Activated CD4-positive, alpha-beta T cell treated with anti-CD3 and anti-CD28 coated beads, Interleukin-2, amount 50 U/mL, for 24 hours (primary cell): ENCODE results near the gene ARFRP1.
A peak's percentile ranks its signal among the peaks of the same experiment; 100 is the strongest.
"Not testable (repeated sequence)": the region's sequence is repeated elsewhere in the genome, so short reads cannot be mapped to it uniquely, and the experiment has no call there.

ENCODE experiments used
- DNase-seq, 2 donors: peaks; one replicate each; pipeline ENCODE4 v3.0.0-alpha.2; 2020; ENCODE audit warnings: low read depth in 1 of 2, low spot score in 1 of 2

Gene ARFRP1

DNA sequence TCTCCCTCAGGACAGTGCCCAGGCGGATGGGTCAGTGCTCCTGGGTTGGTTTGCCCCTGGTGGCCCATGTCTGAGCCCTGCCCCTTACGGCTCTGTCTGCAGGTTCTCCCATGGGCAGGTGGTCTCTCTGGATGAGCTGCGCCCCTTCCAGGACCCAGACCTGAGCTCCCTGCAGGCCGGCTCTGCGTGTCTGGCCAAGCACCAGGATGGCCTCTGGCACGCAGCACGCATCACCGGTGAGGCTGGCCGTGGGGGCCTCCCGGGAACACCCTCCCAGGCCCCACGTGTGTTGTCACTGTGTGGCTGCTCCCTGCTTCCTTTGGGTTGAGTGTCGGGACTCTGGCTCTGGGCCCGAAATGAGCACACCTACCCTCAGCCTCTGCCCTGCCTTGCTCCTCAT is 25.3 kb upstream of the ARFRP1 start:
- DNase-seq, result no peak

DNA sequence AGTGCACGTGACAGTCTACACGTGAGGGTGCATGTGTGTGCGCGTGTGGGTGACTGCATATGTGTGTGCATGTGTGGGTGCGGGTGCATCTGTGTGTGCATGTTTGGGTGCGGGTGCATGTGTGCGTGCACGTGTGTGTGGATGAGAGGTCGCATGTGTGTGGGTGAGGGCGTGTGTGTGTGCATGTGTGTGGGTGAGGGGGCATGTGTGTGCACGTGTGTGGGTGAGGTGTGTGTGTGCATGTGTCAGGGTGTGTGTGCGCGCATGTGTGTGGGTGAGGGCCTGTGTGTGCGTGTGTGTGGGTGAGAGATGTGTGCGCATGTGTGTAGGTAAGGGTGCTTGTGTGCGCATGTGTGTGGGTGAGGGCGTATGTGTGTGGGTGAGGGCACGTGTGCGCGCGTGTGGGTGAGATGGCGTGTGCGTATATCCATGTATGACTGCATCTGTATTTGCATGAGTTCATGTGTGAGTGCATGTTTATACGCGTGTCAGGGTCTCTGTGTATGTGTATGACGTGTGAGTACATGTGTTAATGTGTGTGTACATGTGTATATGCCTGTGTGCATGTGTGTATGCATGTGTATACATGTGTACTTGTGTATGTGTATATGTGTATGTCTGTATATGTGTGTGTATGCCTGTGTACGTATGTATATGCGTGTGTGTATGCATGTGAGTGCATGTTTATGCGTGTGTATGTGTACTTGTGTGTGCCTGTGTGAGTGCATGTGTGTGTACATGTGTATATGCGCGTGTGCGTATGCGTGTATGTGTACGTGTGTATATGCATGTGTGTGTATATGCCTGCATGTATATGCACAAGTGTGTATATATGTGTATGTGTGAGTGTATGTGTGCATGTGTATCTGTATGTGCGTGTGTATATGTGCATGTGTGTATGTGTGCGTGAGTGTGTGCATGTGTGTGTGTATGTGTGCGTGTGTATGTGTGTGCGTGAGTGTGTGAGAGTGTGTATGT is 24.6 kb upstream of the ARFRP1 start:
- DNase-seq, result no peak

DNA sequence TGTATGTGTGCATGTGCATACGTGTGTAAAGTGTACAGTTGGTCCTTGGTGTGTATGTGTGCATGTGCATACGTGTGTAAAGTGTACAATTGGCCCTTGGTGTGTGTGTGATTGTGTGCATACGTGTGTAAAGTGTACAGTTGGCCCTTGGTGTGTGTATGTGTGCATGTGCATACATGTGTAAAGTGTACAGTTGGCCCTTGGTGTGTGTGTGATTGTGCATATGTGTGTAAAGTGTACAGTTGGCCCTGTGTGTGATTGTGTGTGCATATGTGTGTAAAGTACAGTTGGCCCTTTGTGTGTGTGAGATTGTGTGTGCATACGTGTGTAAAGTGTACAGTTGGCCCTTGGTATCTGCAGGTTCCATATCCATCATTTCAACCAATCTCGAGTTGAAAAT is 23.6 kb upstream of the ARFRP1 start:
- no peak for DNase-seq

DNA sequence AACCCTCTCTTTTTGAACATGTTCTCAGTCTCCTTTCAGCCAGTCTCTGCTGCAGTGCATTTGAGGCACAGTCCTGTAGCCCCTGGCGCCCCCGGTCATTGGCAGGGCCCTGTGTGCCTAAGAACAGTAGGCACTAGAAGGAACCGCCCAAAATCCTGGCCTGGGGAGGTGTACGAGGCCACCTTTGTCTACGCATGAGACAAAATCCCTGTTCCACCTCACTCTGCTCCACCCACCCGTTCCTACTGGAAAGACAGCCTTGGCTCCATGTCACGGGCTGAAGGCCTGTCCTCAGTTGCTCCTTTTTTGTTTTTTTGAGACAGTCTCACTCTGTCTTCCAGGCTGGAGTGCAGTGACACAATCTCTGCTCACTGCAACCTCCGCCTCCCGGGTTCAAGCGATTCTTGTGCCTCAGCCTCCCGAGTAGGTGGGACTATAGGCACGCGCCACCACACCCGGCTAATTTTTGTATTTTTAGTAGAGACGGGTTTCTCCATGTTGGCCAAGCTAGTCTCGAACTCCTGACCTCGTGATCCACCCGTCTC is 22.5 kb upstream of the ARFRP1 start:
- not testable (repeated sequence) for DNase-seq

DNA sequence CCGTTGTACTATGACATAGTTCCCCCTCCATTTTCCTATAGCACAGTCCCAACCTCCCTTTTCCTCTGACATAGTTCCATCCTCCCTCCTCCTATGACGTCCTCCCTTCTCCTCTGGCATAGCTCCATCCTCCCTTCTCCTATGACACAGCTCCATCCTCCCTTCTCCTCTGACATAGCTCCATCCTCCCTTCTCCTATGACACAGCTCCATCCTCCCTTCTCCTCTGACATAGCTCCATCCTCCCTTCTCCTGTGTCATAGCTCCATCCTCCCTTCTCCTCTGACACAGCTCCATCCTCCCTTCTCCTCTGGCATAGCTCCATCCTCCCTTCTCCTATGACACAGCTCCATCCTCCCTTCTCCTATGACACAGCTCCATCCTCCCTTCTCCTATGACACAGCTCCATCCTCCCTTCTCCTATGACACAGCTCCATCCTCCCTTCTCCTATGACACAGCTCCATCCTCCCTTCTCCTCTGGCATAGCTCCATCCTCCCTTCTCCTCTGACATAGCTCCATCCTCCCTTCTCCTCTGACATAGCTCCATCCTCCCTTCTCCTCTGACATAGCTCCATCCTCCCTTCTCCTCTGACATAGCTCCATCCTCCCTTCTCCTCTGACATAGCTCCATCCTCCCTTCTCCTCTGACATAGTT is 15.3 kb upstream of the ARFRP1 start:
- not testable (repeated sequence) for DNase-seq

DNA sequence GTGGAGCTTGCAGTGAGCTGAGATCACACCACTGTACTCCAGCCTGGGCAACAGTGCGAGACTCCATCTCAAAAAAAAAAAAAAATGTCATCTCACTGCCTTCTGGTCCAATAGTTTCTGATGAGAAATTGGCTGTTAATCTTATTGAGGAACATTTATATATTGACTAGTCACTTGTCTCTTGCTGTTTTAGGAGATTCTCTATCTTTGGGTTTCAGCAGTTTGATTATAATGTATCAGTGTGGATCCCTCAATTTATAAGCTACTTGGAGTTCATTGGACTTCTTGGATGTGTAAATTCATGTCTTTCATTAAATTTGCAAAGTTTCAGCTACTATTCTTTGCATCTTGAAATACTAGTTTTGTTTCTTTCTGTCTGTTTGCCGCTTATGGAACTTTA is 11.2 kb upstream of the ARFRP1 start:
- DNase-seq, result no peak

DNA sequence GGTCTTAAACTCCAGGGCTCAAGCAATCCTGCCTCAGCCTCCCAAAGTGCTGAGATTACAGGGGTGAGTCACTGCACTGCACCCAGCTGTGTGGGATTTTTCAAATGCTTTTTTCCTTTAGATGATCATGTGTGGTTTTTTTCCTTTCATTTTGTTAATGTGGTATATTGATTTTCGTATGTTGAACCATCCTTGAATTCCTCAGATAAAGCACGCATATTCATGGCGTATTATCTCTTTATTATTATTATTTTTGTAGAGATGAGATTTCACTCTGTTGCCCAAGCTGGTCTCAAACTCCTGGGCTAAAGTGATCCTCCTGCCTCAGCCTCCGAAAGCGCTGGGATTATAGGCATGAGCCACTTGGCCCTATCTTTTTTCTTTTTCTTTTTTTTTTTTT is 7.1 kb upstream of the ARFRP1 start:
- no peak for DNase-seq

DNA sequence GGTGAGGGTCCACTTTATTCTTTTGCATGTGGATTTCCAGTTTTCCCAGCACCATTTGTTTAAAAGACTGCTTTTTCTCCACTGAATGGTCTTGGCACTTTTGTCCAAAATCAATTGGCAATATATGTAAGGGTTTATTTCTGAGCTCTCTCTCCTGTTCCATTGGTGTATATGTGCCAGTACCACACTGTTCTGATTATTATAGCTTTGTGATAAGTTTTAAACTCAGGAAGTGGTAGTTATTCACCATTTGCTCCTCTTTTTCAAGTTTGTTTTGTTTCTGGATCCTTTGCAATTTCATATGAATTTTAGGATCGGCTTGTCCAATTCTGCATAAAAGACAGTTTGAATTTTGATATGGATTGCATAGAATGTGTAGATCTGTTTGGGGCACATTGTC is 4.4 kb upstream of the ARFRP1 start:
- DNase-seq, result no peak

DNA sequence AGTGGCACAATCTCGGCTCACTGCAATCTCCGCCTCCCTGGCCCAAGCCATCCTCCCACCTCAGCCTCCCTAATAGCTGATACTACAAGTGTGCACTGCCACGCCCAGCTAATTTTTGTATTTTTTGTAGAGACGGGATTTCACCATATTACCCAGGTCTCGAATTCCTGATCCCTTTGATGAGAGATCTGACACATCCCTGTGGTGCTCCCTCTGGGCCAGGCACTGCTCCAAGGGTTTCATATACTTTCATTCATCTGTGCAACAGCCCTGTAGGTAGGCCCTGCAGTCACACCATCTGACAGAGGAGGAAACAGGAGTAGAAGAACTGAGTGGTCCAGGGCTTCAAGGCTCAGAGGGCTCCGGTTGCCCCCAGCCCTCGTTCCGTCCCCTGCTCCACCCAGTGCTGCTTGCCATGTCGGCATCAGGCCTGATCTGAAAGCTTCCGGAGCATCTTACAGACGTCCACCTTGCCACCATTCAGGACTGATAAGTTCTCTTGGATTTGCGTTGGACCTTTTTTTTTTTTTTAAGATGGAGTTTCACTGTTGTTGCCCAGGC is 3.4 kb upstream of the ARFRP1 start:
- DNase-seq, result no peak

DNA sequence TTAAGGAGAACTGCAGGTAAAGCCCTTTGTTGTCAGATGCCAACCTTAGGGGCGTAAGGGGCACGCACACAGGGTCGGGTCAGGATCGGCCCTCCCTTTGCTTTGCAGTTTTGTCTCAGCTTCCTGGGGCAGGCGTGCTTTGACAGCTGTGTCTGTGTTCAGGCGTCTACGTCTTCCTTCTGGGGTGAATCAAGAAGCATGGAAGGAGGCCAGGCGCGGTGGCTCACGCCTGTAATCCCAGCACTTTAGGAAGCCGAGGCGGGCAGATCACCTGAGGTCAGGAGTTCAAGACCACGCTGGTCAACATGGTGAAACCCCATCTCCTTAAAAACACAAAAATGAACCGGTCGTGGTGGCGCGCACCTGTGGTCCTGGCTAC is 1.4 kb upstream of the ARFRP1 start:
- no peak for DNase-seq

DNA sequence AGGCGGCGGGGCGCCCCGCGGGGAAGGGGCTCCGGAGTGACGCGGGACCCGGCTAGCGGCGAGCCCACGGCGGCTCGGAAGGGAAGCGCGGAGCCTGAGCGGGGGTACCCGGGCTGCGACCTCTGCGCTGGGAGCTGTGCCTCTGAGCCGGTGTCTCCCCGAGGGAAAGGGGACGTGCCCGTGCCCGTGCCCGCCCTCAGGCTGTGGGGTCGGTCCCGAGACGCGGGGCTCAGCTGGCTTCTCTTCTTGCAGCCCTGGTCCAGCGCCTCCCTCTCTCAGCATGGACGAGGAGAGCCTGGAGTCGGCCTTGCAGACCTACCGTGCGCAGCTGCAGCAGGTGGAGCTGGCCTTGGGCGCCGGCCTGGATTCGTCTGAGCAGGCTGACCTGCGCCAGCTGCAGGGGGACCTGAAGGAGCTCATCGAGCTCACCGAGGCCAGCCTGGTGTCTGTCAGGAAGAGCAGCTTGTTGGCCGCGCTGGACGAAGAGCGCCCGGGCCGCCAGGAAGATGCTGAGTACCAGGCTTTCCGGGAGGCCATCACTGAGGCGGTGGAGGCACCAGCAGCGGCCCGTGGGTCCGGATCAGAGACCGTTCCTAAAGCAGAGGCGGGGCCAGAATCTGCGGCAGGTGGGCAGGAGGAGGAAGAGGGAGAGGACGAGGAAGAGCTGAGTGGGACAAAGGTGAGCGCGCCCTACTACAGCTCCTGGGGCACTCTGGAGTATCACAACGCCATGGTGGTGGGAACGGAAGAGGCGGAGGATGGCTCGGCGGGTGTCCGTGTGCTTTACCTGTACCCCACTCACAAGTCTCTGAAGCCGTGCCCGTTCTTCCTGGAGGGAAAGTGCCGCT is 749 bp upstream of the ARFRP1 start:
- no peak for DNase-seq

DNA sequence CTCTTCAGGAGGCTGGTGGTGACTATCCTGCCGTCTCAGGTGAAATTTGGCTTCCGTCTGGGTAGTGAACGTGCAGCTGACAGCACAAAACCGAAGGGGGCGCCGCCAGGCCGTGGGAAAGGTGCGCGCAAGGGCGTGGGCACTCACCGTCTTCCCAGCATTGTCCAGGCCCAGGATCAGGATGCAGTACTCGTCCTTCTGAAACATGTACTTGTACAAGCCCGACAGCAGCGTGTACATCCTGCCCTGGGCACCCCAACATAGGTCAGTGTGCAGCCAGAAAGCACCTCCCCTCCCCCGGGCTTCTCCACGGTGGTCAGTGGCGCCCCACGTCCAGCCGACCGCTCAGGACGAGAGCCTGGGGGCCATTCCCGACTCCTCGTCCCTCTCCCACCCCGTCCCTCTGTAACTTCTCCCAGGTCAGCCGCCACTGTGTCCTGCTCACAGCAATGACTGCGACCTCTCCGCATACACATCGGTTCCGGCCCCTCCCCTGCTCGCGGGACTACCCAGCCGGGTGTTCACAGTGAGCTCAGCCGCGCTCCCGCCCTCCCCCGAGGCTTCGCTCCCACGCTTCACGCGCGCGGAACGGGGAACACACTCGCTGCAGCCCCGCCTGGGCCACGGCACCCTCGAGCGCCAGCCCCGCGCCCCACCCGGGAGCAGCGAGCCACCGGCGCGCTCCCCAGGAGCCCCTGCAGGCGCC is 771 bp downstream of the ARFRP1 start:
- peak in 1 of 2 donors; percentile 38 for DNase-seq

DNA sequence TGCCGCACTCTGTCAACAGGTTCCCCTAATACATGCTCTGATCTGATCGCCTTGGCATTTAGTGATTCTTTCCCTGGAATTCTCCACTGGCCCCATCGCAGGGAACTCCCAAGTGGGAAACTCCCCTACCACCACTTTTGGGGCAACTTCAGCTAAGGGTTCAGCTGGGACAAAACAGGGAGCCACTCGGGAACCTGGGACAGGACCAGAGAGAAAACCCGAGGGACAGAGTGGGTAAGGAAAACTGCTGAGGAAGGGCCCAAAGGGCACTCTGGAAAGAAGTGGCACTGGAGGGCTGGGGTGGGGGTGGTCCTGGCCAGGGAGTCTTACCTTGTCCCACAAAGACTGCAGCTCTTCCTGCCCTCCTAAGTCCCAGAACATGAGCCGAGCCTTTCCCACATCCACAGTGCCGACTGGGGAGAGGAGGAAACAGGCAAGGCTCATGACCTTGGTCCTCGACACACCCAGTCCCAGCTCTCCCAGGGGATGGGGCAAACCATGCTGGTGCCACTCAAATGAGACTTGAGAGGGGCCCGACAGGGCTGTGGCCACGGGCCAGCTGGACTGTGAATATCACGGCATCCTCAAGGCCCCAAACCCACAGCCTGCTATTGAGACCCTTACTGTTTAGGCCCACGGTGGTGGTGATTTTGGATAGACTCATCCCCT is 1.6 kb downstream of the ARFRP1 start:
- no peak for DNase-seq

DNA sequence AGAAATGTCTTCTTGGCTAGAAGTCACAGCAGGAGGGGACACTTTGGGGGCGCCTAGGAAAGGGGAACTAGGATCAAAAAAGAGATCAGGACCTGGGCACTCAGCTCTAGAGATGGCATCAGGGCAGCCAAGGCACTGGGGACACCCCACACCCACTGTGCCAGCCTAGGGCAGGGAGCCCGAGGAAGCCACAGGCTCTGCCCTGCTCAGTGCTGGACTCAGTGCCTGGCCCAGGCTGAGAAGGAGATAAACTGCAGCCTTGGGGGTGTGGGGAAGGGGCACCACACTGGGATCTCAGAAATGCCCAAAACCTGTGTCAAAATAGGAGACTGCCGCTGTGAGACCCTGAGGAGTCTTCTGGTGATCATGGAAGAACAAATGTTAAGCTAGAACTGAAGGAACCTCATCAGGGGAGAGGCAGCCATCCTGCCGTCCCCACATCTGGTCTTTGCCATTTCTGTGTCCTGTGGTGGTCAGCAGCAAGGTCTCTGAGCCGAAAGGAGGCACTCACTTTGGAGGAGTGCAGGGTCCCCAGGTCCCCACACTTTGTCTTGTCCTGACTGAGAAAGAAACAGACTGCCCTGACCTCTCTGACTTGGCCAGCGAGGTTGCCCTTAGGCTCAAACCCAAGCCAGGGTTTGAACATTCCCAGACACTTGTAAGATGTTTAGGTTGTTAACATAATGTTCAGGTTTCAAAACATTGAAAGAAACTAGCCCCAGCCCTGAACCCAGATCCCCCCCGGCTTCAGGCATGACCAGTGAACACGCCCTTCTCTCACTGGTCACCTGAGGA is 2.3 kb downstream of the ARFRP1 start:
- no peak for DNase-seq

DNA sequence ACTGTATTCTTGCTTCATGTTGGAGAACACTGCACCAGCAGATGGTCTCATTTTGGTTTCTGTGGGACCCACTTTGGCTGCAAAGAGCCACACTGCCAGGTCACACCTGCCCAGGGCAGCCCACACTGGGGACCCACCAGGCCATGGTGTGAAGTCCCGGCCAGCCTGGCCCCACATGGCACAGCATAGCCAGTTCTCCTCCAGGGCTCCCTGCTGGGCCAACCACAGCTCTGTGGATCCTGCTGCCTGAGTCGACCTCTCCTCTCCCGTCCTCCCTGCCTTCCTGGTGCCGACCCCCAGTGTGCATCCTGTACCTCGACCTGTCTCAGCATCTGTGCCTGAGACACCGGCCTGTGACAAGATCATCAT is 3.0 kb downstream of the ARFRP1 start:
- DNase-seq, result no peak

DNA sequence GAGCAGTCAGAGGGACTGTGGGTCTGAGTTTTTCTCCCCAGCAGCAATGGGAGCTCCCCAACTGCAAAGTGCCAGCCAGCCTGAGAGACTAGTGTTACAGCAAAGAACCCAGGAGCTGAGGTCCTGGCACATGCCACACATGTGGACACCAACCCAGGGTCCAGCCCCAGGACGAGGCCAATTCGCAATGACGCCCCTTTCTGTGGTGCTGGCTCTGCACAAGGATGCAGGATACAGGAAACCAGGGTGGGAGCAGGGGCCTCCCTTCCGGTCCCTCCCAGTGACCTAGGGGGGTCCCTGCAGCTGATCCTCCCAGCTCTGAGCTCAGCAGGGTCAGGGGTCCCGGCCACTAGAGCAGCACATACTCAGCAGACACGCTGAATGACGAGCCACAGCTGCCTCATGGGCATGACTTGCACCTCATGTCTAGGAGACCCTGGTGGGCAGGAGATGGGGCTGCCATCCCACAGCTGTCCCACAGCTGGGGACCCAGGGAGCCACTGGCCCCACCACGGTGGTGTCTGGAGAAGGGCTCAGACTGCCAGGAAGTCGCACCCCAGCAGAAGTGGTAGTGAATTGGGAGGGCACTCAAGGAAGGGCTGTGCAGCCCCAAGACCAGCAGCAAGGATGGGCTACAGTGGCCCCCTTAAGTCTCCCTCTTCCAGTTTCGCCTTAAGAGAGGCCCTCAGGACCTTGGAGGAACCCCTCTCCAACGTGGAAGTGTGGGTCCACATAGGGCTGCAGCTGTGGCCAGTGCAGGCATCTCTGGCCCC is 3.6 kb downstream of the ARFRP1 start:
- DNase-seq, result no peak

DNA sequence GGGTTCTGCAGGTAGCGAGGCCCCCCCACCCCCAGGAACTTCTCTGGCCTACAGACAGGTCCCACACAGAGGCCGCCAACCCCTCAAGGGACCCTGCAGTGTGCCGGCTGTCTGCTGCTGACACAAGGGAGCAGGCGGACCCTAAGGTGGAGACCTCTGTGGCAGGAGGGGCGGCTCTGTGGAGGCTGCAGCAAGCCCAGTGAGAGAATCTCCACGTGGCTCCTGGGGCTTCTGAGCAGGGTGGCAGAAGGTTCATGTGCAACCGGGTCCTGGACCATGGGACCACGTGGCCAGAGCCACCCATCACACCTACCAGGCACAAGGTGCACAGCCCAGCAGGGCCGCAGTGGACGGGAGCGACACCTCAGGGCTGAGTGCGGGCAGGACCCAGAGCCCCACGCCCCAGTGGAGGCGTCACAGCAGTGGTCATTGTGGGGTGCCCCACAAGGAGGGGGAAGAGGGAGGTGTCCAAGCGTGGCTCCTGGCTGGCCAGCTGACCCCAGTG is 4.3 kb downstream of the ARFRP1 start:
- no peak for DNase-seq
